ENCODE data around the gene THOC2. TPM values are rescaled to one million over a fixed set of nuclear protein-coding genes. Genes with fewer than 3 reads are reported as not detected.

THOC2 gene
- total and polyA plus RNA-seq, 9 of the 15 experiments (the other 6 are each of a cell fraction or from before 2014, with no cell fraction given), result 131 to 234 (median 192) TPM

GRCh38 chrX:123682186-123682585 lies 50.7 kb downstream of the THOC2 start:
- Histone ChIP-seq H4K20me1 (replicated peaks; ENCODE audit: control insufficient read depth, insufficient read depth, low read length) (no peaks in the 10 kb centered on the region), H3K36me3 (ENCODE audit: control insufficient read depth, insufficient read depth, low read length) (peaks cover 83% of the 10 kb centered on the region), H3K9ac (ENCODE audit: insufficient read depth in 1 of 2, low read depth in 2 of 2, low read length in 2 of 2) (no peak overlapping the region), H3K9me1 (ENCODE audit: control insufficient read depth, insufficient read depth, low read length) (no peaks in the 10 kb centered on the region), H3K79me2 (ENCODE audit: control insufficient read depth, insufficient read depth, low read length) (peaks cover 4% of the 10 kb centered on the region; the same call in 2 of the 3 replicates), H3K27me3 (ENCODE audit: control insufficient read depth in 2 of 2, insufficient read depth in 2 of 2, low read length in 2 of 2) (no peaks in the 10 kb centered on the region), H2AFZ (ENCODE audit: low read depth, low read length) (no peak overlapping the region), H3K4me3 (no peak overlapping the region), H3K4me1 (replicated peaks in 1 of 2; ENCODE audit: control insufficient read depth in 2 of 2, insufficient read depth in 2 of 2, low read length in 2 of 2) (no peaks in the 10 kb centered on the region), H3K27ac (ENCODE audit: extremely low read depth, low read depth, low read length) (no peak overlapping the region), H3K9me3 (replicated peaks; ENCODE audit: control insufficient read depth, insufficient read depth, low read depth, low read length) (no peaks in the 10 kb centered on the region), H3K4me2 (ENCODE audit: insufficient read depth, low read length) (no peak overlapping the region)
- ATAC-seq (no peak), DNase-seq (ENCODE audit: extremely low read depth in 1 of 4, low spot score in 3 of 4) (peak in 2 of 4 experiments; percentile 12 to 19), FAIRE-seq (no peak)
- in situ Hi-C loops (cut with MboI), result no loop called here
- no TSS peak for BruUV-seq (replicated peaks)
- intact Hi-C loops (cut with micrococcal nuclease), result no loop called here
- POLR2A ChIA-PET, result no interaction called here
- TF ChIP-seq ARID2 (IDR thresholded peaks at IDR 0.05) (no peak), PTTG1 (tag; IDR thresholded peaks at IDR 0.05; ENCODE audit: low read depth) (no peak), ZNF311 (CRISPR knock-in tag; IDR thresholded peaks at IDR 0.05) (no peak), ZNF41 (CRISPR knock-in tag; conservative IDR thresholded peaks at IDR 0.05) (no peak), ZNF184 (CRISPR knock-in tag; IDR thresholded peaks at IDR 0.05) (no peak), HNRNPK (IDR thresholded peaks at IDR 0.05; ENCODE audit: low read depth, low read length, poor library complexity, severe bottlenecking) (no peak), TSHZ1 (CRISPR knock-in tag; IDR thresholded peaks at IDR 0.05) (no peak), ZNF561 (CRISPR knock-in tag; conservative IDR thresholded peaks at IDR 0.05) (no peak), EWSR1 (IDR thresholded peaks at IDR 0.05; ENCODE audit: borderline replicate concordance, low read depth, partially characterized antibody) (no peak), ATF4 (CRISPR knock-in tag; IDR thresholded peaks at IDR 0.05) (no peak), ZSCAN32 (CRISPR knock-in tag; IDR thresholded peaks at IDR 0.05) (no peak), ID3 (CRISPR knock-in tag; IDR thresholded peaks at IDR 0.05) (no peak), ID3 (tag; IDR thresholded peaks at IDR 0.05) (no peak), GABPB2 (CRISPR knock-in tag; conservative IDR thresholded peaks at IDR 0.05) (no peak), ZNF707 (CRISPR knock-in tag; conservative IDR thresholded peaks at IDR 0.05) (no peak), TFAP4 (CRISPR knock-in tag; IDR thresholded peaks at IDR 0.05; ENCODE audit: borderline replicate concordance) (no peak)
- CTCF ChIA-PET (ENCODE audit: low intra/inter-chr PET ratio), result no interaction called here
